Sigmoid colon (tissue), 4 donors: ENCODE data around the gene B3GAT1.

ENCODE experiments used
- EP300 ChIP-seq, 4 donors: sonication (generic); formaldehyde crosslinking; IDR thresholded peaks; one replicate each; pipeline ENCODE4 v1.6.1; 2017; ENCODE audit warnings: antibody characterized with exemption in 4 of 4
- POLR2A ChIP-seq, 2 donors: fragments of 450-650 bp; IDR thresholded peaks; one replicate each; pipeline ENCODE4 v1.6.1; 2016; ENCODE audit warnings: antibody characterized with exemption in 2 of 2, mild to moderate bottlenecking in 2 of 2, moderate library complexity in 2 of 2
- POLR2AphosphoS5 ChIP-seq, 4 donors: sonication (generic); formaldehyde crosslinking; IDR thresholded peaks; one replicate each; pipeline ENCODE4 v1.6.1; 2017; ENCODE audit warnings: antibody characterized with exemption in 4 of 4
- TF ChIP-seq, protein P1 (sequence below), 4 experiments: fragments of 450-650 bp in 3 of 4; fragments of 200-600 bp in 1 of 4; IDR thresholded peaks; one replicate each; pipeline ENCODE4 v1.5.1; 2016 to 2019; ENCODE audit warnings: antibody characterized with exemption in 4 of 4, mild to moderate bottlenecking in 3 of 4, moderate library complexity in 2 of 4

DNA sequence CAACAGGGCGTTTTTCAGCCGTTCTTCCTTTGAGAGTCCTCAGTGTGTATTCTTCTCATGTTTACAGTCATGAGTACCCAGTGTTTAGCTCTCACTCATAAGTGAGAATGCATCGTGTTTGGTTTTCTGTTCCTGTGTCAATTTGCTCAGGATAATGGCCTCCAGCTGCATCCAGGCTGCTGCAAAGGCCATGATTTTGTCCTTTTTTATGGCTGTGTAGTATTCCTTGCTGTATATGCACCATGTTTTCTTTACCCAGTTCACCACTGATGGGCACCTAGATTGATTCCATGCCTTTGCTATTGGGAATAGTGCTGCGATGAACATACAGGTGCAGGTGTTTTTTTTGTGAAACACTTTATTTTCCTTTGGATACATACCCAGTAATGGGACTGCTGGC lies 23.5 kb downstream of the B3GAT1 start:
- TF ChIP-seq, protein P1, sequence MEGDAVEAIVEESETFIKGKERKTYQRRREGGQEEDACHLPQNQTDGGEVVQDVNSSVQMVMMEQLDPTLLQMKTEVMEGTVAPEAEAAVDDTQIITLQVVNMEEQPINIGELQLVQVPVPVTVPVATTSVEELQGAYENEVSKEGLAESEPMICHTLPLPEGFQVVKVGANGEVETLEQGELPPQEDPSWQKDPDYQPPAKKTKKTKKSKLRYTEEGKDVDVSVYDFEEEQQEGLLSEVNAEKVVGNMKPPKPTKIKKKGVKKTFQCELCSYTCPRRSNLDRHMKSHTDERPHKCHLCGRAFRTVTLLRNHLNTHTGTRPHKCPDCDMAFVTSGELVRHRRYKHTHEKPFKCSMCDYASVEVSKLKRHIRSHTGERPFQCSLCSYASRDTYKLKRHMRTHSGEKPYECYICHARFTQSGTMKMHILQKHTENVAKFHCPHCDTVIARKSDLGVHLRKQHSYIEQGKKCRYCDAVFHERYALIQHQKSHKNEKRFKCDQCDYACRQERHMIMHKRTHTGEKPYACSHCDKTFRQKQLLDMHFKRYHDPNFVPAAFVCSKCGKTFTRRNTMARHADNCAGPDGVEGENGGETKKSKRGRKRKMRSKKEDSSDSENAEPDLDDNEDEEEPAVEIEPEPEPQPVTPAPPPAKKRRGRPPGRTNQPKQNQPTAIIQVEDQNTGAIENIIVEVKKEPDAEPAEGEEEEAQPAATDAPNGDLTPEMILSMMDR (IDR thresholded peaks at IDR 0.05), result no peak
- TF ChIP-seq POLR2AphosphoS5 (IDR thresholded peaks at IDR 0.05) (no peak), POLR2A (IDR thresholded peaks at IDR 0.05) (no peak), EP300 (IDR thresholded peaks at IDR 0.05) (no peak)
